ENCODE results near the gene PAX8.

DNA sequence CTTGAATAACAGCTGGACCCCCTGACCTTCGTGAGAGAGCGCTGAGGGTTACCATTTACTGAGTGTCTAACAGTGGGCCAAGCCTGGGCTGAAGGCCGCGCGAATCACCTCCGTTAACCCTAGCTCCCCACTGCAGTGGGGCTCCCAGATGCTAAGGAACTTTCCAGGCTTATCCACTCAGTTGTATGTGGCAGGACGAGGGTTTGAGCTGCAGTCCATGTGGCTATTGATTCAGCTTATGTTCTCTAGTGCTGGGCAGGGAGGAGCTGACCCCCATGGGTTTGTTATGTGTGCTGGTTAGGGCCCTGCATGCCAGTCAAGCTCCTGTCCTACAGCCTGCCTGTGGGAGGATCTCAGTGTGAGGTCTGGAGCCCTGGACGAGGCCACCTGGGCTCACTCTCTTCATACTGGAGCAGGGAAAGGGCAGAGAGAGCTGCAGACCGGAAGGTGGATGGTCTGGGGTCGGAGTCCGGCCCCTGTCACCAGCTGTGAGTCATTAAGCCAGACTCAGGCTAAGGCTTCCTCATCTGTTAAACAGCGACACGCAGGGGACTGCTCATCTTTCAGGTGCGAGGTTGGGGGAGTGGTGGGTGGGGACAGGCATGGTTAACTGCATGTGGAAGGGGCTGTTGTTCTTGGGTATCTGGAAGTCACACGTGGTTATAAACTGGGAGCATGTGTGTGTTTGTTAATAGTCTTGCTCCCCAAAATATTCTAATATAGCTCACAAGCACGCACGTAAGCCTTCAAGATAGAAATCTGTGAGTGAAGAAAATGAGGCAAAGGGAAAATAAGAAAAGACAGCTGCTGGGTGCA is 98.4 kb downstream of the PAX8 start:
- TF ChIP-seq, protein P1, sequence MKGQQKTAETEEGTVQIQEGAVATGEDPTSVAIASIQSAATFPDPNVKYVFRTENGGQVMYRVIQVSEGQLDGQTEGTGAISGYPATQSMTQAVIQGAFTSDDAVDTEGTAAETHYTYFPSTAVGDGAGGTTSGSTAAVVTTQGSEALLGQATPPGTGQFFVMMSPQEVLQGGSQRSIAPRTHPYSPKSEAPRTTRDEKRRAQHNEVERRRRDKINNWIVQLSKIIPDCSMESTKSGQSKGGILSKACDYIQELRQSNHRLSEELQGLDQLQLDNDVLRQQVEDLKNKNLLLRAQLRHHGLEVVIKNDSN (IDR thresholded peaks at IDR 0.05), result no peak
- TF ChIP-seq NFIC (IDR thresholded peaks at IDR 0.05) (no peak), ZBTB7A (IDR thresholded peaks at IDR 0.05; ENCODE audit: low read depth) (no peak), EP300 (IDR thresholded peaks at IDR 0.05; ENCODE audit: borderline replicate concordance) (no peak), RAD21 (IDR thresholded peaks at IDR 0.05; ENCODE audit: low read depth) (no peak), TCF12 (IDR thresholded peaks at IDR 0.05; ENCODE audit: low read depth) (no peak), TAF1 (IDR thresholded peaks at IDR 0.05; ENCODE audit: low read depth) (no peak), CEBPB (IDR thresholded peaks at IDR 0.05) (no peak), YY1 (IDR thresholded peaks at IDR 0.05; ENCODE audit: low read depth) (no peak), FOXM1 (IDR thresholded peaks at IDR 0.05; ENCODE audit: borderline replicate concordance, low read depth) (no peak), TEAD4 (IDR thresholded peaks at IDR 0.05) (no peak)
- TF ChIP-seq, protein P2, sequence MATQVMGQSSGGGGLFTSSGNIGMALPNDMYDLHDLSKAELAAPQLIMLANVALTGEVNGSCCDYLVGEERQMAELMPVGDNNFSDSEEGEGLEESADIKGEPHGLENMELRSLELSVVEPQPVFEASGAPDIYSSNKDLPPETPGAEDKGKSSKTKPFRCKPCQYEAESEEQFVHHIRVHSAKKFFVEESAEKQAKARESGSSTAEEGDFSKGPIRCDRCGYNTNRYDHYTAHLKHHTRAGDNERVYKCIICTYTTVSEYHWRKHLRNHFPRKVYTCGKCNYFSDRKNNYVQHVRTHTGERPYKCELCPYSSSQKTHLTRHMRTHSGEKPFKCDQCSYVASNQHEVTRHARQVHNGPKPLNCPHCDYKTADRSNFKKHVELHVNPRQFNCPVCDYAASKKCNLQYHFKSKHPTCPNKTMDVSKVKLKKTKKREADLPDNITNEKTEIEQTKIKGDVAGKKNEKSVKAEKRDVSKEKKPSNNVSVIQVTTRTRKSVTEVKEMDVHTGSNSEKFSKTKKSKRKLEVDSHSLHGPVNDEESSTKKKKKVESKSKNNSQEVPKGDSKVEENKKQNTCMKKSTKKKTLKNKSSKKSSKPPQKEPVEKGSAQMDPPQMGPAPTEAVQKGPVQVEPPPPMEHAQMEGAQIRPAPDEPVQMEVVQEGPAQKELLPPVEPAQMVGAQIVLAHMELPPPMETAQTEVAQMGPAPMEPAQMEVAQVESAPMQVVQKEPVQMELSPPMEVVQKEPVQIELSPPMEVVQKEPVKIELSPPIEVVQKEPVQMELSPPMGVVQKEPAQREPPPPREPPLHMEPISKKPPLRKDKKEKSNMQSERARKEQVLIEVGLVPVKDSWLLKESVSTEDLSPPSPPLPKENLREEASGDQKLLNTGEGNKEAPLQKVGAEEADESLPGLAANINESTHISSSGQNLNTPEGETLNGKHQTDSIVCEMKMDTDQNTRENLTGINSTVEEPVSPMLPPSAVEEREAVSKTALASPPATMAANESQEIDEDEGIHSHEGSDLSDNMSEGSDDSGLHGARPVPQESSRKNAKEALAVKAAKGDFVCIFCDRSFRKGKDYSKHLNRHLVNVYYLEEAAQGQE (IDR thresholded peaks at IDR 0.05; ENCODE audit: low read depth), result no peak
- TF ChIP-seq, protein P3, sequence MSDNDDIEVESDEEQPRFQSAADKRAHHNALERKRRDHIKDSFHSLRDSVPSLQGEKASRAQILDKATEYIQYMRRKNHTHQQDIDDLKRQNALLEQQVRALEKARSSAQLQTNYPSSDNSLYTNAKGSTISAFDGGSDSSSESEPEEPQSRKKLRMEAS (IDR thresholded peaks at IDR 0.05), result no peak
